Choroid plexus epithelial cell (primary cell): ENCODE measurements around the gene COL4A4.

Source experiments
- DNase-seq: peaks from one replicate; pipeline ENCODE4 v3.0.0-alpha.2; 2010; ENCODE audit warnings: low read depth
- H3K4me3 ChIP-seq: 2 replicates; pipeline ENCODE4 v1.5.1; 2011; ENCODE audit warnings: low read depth, mild to moderate bottlenecking, control low read depth, low read length, moderate library complexity
- CTCF ChIP-seq: conservative IDR thresholded peaks from 2 replicates; pipeline ENCODE4 v1.5.1; 2011; ENCODE audit warnings: low read depth, mild to moderate bottlenecking, control low read depth, inconsistent platforms, low read length, moderate library complexity

The COL4A4 gene

GRCh38 chr2:226977775-226978190 is 186.2 kb downstream of the COL4A4 start:
- TF ChIP-seq CTCF = no peak
- no peak overlapping the region for H3K4me3 ChIP-seq
- peak; percentile 83 for DNase-seq

GRCh38 chr2:226973816-226974215 is 190.2 kb downstream of the COL4A4 start:
- DNase-seq = no peak
- no peak for TF ChIP-seq CTCF
- H3K4me3 ChIP-seq = no peak overlapping the region

- no peak overlapping the region for H3K4me3 ChIP-seq
- no peak for TF ChIP-seq CTCF
- no peak for DNase-seq
These were observed 192.2 kb downstream of the COL4A4 start for GRCh38 chr2:226971770-226972169.

- TF ChIP-seq CTCF = no peak
- no peak overlapping the region for H3K4me3 ChIP-seq
- no peak for DNase-seq
These were observed 192.9 kb downstream of the COL4A4 start for GRCh38 chr2:226971084-226971483.

GRCh38 chr2:226970362-226970761 is 193.6 kb downstream of the COL4A4 start:
- H3K4me3 ChIP-seq = no peak overlapping the region
- no peak for TF ChIP-seq CTCF
- no peak for DNase-seq

GRCh38 chr2:226969417-226970080 is 194.5 kb downstream of the COL4A4 start:
- no peak for TF ChIP-seq CTCF
- no peak for DNase-seq
- H3K4me3 ChIP-seq = no peak overlapping the region

- no peak for TF ChIP-seq CTCF
- no peak overlapping the region for H3K4me3 ChIP-seq
- DNase-seq = no peak
These were observed 198.6 kb downstream of the COL4A4 start for GRCh38 chr2:226965376-226965775.
